ENCODE results near the gene PEPD.

- TF ChIP-seq GATA2 (IDR thresholded peaks at IDR 0.05; ENCODE audit: low read depth, low read length) (no peak), GATA3 (IDR thresholded peaks at IDR 0.05; ENCODE audit: low read depth, low read length) (no peak)
Measured at GRCh38 chr19:33520048-33520643, 1.4 kb downstream of the PEPD start.

All from SH-SY5Y (cell line).